Measurements from ENCODE around the gene FGF19.

The FGF19 gene

DNA sequence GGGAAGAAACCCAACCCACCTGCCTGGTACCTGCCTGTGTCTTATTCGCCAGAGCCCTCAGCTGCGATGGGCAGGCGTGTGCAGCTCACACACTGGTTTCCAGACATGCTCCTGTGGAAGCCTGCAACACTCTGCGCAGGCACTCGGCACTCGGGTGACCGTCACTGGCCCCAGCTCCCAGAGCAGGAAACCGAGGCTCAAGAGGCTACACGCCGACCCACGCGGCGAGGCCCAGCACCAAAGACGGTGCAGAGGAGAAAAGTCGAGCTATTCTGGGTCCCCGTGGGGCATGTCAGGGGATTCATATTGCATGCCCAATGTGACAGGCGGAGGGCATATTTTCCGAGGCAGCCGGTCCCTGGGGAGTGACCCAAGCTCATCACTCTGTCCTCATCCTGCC is 11.6 kb upstream of the FGF19 start:
- no peaks in the 10 kb centered on the region for H3K9me3 Mint-ChIP-seq
- H3K4me1 Mint-ChIP-seq, result peaks cover 15% of the 10 kb centered on the region
- no peak overlapping the region for H3K27ac Mint-ChIP-seq (ENCODE audit: low read depth)
- DNase-seq (ENCODE audit: low spot score in 2 of 2), result no peak
- ATAC-seq (replicated peaks; ENCODE audit: extremely low read depth, poor library complexity, severe bottlenecking), result no peak
- H3K4me3 Mint-ChIP-seq, result no peak overlapping the region
- H3K36me3 Mint-ChIP-seq (ENCODE audit: insufficient read depth), result peaks cover 2% of the 10 kb centered on the region
- H3K27me3 Mint-ChIP-seq, result peaks cover 37% of the 10 kb centered on the region

DNA sequence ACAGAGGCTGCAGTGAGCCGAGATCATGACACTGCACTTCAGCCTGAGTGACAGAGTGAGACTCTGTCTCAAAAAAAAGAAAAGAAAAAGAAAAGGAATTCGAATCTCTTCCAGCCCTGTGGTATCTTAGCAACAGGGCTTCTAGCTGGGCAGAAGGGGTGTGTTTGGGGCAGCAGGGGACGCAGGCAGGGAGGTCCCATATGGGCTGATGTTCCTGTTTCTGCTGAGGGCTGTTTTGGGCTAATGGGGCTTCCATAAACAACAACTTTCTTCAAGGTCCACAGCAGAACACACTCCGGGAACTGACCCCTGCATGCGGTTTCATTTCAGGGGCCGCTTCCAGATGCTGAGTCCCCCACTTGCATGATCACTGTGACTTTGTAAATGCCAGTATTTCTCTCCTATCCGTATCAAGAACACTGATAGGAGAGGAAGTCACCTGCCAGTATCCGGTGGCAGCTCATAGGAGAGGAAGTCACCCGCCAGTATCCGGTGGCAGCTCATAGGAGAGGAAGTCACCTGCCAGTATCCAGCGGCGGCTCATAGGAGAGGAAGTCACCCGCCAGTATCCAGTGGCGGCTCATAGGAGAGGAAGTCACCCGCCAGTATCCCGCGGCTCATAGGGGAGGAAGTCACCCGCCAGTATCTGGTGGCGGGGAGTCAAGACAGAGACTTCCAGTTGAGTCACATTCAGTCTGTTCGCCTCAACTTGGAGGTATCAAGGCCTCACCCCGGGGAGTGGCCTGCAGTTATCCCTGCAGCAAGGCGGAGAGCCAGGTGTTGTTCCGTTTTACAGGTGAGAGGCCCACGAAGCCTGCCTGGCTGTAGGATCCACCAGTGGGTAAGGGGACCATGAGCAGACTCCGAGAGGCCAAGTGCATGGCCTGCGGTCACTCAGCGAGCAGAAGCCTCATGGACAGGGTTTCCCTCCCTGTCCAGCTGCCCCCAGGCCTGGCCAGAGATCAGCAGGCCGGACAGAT is 8.3 kb upstream of the FGF19 start:
- Mint-ChIP-seq H3K27me3 (peaks cover 18% of the 10 kb centered on the region), H3K4me3 (peak overlapping the region; percentile 8), H3K36me3 (ENCODE audit: insufficient read depth) (peaks cover 2% of the 10 kb centered on the region), H3K4me1 (peaks cover 10% of the 10 kb centered on the region), H3K9me3 (no peaks in the 10 kb centered on the region), H3K27ac (ENCODE audit: low read depth) (no peak overlapping the region)
- no peak for ATAC-seq (replicated peaks; ENCODE audit: extremely low read depth, poor library complexity, severe bottlenecking)
- DNase-seq (ENCODE audit: low spot score in 2 of 2), result no peak

- H3K9me3 Mint-ChIP-seq, result no peaks in the 10 kb centered on the region
- H3K4me3 Mint-ChIP-seq, result no peak overlapping the region
- H3K36me3 Mint-ChIP-seq (ENCODE audit: insufficient read depth), result peaks cover 3% of the 10 kb centered on the region
- ATAC-seq (replicated peaks; ENCODE audit: extremely low read depth, poor library complexity, severe bottlenecking) (no peak), DNase-seq (ENCODE audit: low spot score in 2 of 2) (no peak)
- H3K4me1 Mint-ChIP-seq, result peaks cover 10% of the 10 kb centered on the region
- H3K27ac Mint-ChIP-seq (ENCODE audit: low read depth), result no peak overlapping the region
- peaks cover 47% of the 10 kb centered on the region for H3K27me3 Mint-ChIP-seq
Measured at GRCh38 chr11:69708736-69709401, 5.0 kb upstream of the FGF19 start.

- Mint-ChIP-seq H3K4me1 (peaks cover 8% of the 10 kb centered on the region), H3K36me3 (ENCODE audit: insufficient read depth) (peaks cover 1% of the 10 kb centered on the region), H3K27ac (ENCODE audit: low read depth) (no peak overlapping the region), H3K9me3 (no peaks in the 10 kb centered on the region), H3K27me3 (peaks cover 50% of the 10 kb centered on the region), H3K4me3 (no peak overlapping the region)
- ATAC-seq (replicated peaks; ENCODE audit: extremely low read depth, poor library complexity, severe bottlenecking) (no peak), DNase-seq (ENCODE audit: low spot score in 2 of 2) (no peak)
Measured at GRCh38 chr11:69707176-69707575, 3.4 kb upstream of the FGF19 start.

DNA sequence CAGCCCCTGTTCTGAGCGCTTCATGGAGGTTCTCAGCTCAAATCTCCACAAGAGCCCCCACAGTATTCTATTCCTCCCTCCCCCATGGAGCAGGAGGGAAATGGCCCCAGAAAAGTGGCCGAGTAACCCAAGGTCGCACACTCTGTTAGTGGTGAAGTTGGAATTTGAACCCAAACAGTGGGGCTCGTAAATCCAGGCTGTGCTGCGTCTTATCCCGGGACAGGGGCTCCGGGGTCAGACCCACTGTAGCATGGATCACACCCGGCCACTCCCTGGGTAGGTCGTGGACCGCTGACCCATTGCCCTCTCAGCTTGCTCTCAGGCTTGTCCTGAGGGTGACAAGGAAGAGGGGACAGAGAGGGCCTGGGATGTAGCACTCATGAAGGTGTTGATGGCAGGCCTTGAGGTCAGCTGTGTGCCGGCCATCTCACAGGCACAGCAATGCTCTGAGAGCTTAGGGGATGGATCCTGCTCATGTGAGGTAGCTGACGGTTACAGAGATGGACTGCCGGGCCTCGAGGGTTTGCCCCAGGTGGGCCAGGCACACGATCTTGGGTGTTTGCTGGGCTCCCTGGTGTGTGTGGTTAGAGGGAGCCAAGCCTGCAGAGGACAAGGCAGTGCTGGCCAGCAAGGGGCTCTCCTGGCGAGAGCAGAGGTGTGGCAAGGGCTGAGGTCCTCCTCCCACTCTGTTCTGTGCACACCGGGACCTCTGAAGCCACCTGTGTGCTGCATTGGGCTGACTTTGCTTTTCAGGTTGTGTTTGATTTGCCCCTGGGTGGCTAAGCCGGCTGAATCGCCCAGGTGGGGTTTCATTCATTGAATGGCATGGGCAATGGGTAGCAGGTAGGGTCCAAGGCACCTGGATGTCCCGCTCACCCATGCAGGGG is 2.3 kb upstream of the FGF19 start:
- Mint-ChIP-seq H3K4me3 (no peak overlapping the region), H3K9me3 (no peaks in the 10 kb centered on the region), H3K36me3 (ENCODE audit: insufficient read depth) (peaks cover 1% of the 10 kb centered on the region), H3K4me1 (no peaks in the 10 kb centered on the region), H3K27me3 (peaks cover 46% of the 10 kb centered on the region), H3K27ac (ENCODE audit: low read depth) (no peak overlapping the region)
- DNase-seq (ENCODE audit: low spot score in 2 of 2), result no peak
- ATAC-seq (replicated peaks; ENCODE audit: extremely low read depth, poor library complexity, severe bottlenecking), result no peak

DNA sequence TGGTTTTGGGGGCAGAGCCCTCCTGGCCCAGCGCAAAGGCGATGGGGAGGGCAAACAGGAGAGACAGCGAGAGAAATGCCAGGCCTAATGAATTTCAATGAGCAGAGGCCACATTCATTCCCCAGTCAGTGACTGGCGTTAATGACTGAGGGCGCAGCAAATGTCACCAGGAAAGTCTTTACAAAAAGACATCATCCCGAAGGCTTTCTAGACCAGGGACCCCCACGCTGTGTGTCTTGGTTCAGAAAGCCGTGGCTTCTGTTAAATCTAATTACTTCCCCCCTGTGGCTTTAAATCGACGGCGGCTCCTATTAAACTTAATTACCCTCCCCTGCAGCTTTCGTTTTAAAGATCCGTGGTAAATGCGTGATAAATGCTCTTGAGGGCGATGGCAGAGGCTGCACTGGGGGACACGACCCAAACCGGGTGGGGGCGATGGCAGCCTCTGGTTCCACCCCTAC is 1.6 kb upstream of the FGF19 start:
- H3K27me3 Mint-ChIP-seq, result peaks cover 53% of the 10 kb centered on the region
- H3K36me3 Mint-ChIP-seq (ENCODE audit: insufficient read depth), result peaks cover 1% of the 10 kb centered on the region
- no peaks in the 10 kb centered on the region for H3K4me1 Mint-ChIP-seq
- no peak overlapping the region for H3K4me3 Mint-ChIP-seq
- ATAC-seq (replicated peaks; ENCODE audit: extremely low read depth, poor library complexity, severe bottlenecking) (no peak), DNase-seq (ENCODE audit: low spot score in 2 of 2) (no peak)
- no peak overlapping the region for H3K27ac Mint-ChIP-seq (ENCODE audit: low read depth)
- no peaks in the 10 kb centered on the region for H3K9me3 Mint-ChIP-seq

- peaks cover 1% of the 10 kb centered on the region for H3K36me3 Mint-ChIP-seq (ENCODE audit: insufficient read depth)
- DNase-seq (ENCODE audit: low spot score in 2 of 2), result no peak
- no peaks in the 10 kb centered on the region for H3K9me3 Mint-ChIP-seq
- H3K27ac Mint-ChIP-seq (ENCODE audit: low read depth), result no peak overlapping the region
- peaks cover 60% of the 10 kb centered on the region for H3K27me3 Mint-ChIP-seq
- no peaks in the 10 kb centered on the region for H3K4me1 Mint-ChIP-seq
- no peak for ATAC-seq (replicated peaks; ENCODE audit: extremely low read depth, poor library complexity, severe bottlenecking)
- no peak overlapping the region for H3K4me3 Mint-ChIP-seq
Measured at GRCh38 chr11:69704508-69705253, 859 bp upstream of the FGF19 start.

GRCh38 chr11:69703453-69703767 is 412 bp downstream of the FGF19 start:
- no peak for DNase-seq (ENCODE audit: low spot score in 2 of 2)
- H3K9me3 Mint-ChIP-seq, result no peaks in the 10 kb centered on the region
- no peaks in the 10 kb centered on the region for H3K4me1 Mint-ChIP-seq
- peaks cover 73% of the 10 kb centered on the region for H3K27me3 Mint-ChIP-seq
- H3K27ac Mint-ChIP-seq (ENCODE audit: low read depth), result no peak overlapping the region
- peaks cover 1% of the 10 kb centered on the region for H3K36me3 Mint-ChIP-seq (ENCODE audit: insufficient read depth)
- no peak for ATAC-seq (replicated peaks; ENCODE audit: extremely low read depth, poor library complexity, severe bottlenecking)
- no peak overlapping the region for H3K4me3 Mint-ChIP-seq

- no peak overlapping the region for H3K27ac Mint-ChIP-seq (ENCODE audit: low read depth)
- DNase-seq (ENCODE audit: low spot score in 2 of 2) (no peak), ATAC-seq (replicated peaks; ENCODE audit: extremely low read depth, poor library complexity, severe bottlenecking) (no peak)
- peaks cover 77% of the 10 kb centered on the region for H3K27me3 Mint-ChIP-seq
- H3K36me3 Mint-ChIP-seq (ENCODE audit: insufficient read depth), result peaks cover 1% of the 10 kb centered on the region
- no peaks in the 10 kb centered on the region for H3K4me1 Mint-ChIP-seq
- H3K4me3 Mint-ChIP-seq, result no peak overlapping the region
- no peaks in the 10 kb centered on the region for H3K9me3 Mint-ChIP-seq
Measured at GRCh38 chr11:69702769-69703452, 911 bp downstream of the FGF19 start.

DNA sequence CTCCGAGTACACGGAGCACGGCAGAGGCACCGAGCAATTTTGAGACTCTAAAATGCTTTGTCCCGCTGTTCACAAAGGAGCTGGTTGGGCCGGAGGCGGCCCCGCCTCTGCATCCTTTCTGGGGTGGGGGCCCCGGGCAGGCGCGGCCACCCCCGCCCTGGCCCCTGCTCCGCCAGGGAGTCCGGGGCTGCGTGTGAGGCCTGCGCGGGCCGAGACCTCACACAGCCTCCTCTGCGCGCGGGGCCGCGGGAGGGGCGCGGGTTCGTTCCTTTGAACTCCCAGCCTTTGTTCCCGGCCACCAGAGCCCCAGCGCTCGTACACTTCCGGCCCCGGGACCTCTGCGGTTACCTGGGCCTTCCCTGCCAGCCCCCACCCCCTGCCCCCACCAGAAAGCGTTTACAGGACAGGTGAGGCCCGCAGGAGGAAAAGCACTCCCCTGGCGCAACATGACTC is 1.6 kb downstream of the FGF19 start:
- Mint-ChIP-seq H3K36me3 (ENCODE audit: insufficient read depth) (peaks cover 1% of the 10 kb centered on the region), H3K27me3 (peaks cover 76% of the 10 kb centered on the region), H3K27ac (ENCODE audit: low read depth) (no peak overlapping the region), H3K4me1 (no peaks in the 10 kb centered on the region), H3K9me3 (no peaks in the 10 kb centered on the region), H3K4me3 (no peak overlapping the region)
- no peak for ATAC-seq (replicated peaks; ENCODE audit: extremely low read depth, poor library complexity, severe bottlenecking)
- DNase-seq (ENCODE audit: low spot score in 2 of 2), result no peak

GRCh38 chr11:69700278-69701140 is 3.3 kb downstream of the FGF19 start:
- no peaks in the 10 kb centered on the region for H3K4me1 Mint-ChIP-seq
- H3K27me3 Mint-ChIP-seq, result peaks cover 76% of the 10 kb centered on the region
- no peak overlapping the region for H3K4me3 Mint-ChIP-seq
- no peak overlapping the region for H3K27ac Mint-ChIP-seq (ENCODE audit: low read depth)
- no peak for DNase-seq (ENCODE audit: low spot score in 2 of 2)
- ATAC-seq (replicated peaks; ENCODE audit: extremely low read depth, poor library complexity, severe bottlenecking), result no peak
- peaks cover 1% of the 10 kb centered on the region for H3K36me3 Mint-ChIP-seq (ENCODE audit: insufficient read depth)
- no peaks in the 10 kb centered on the region for H3K9me3 Mint-ChIP-seq

Measured in central memory CD8-positive, alpha-beta T cell (primary cell).